AG08396 (cell line): ENCODE measurements around the gene FNDC3B.
A peak's percentile ranks its signal among the peaks of the same experiment; 100 is the strongest.

Experiments used
- DNase-seq: peaks from one replicate; pipeline ENCODE4 v3.0.0; 2012; ENCODE audit warnings: low spot score, mixed read lengths

FNDC3B gene

GRCh38 chr3:172151651-172152649 lies 112.6 kb downstream of the FNDC3B start:
- no peak for DNase-seq

- DNase-seq, result peak; percentile 24
These were observed 113.5 kb downstream of the FNDC3B start for GRCh38 chr3:172152874-172153273.

- DNase-seq, result peak; percentile 78
These were observed 114.0 kb downstream of the FNDC3B start for GRCh38 chr3:172153335-172153861.

GRCh38 chr3:172154768-172155664 lies 115.6 kb downstream of the FNDC3B start:
- no peak for DNase-seq

GRCh38 chr3:172155897-172156585 lies 116.7 kb downstream of the FNDC3B start:
- no peak for DNase-seq

GRCh38 chr3:172156586-172156955 lies 117.2 kb downstream of the FNDC3B start:
- no peak for DNase-seq

- DNase-seq, result no peak
These were observed 118.3 kb downstream of the FNDC3B start for GRCh38 chr3:172157564-172158258.

GRCh38 chr3:172158741-172159140 lies 119.4 kb downstream of the FNDC3B start:
- no peak for DNase-seq

GRCh38 chr3:172159376-172159775 lies 120.0 kb downstream of the FNDC3B start:
- DNase-seq, result no peak

GRCh38 chr3:172159962-172160538 lies 120.7 kb downstream of the FNDC3B start:
- DNase-seq, result no peak

- no peak for DNase-seq
These were observed 121.9 kb downstream of the FNDC3B start for GRCh38 chr3:172161133-172161789.

- no peak for DNase-seq
These were observed 122.6 kb downstream of the FNDC3B start for GRCh38 chr3:172161959-172162358.

GRCh38 chr3:172163320-172163719 lies 123.9 kb downstream of the FNDC3B start:
- DNase-seq, result no peak

GRCh38 chr3:172164620-172165362 lies 125.4 kb downstream of the FNDC3B start:
- DNase-seq, result no peak

- DNase-seq, result no peak
These were observed 126.9 kb downstream of the FNDC3B start for GRCh38 chr3:172166261-172166660.

GRCh38 chr3:172166890-172167289 lies 127.5 kb downstream of the FNDC3B start:
- no peak for DNase-seq

- DNase-seq, result no peak
These were observed 128.7 kb downstream of the FNDC3B start for GRCh38 chr3:172167892-172168648.

GRCh38 chr3:172170073-172170709 lies 130.8 kb downstream of the FNDC3B start:
- DNase-seq, result no peak
